CD14-positive monocyte (primary cell): ENCODE data around the gene BCKDHB. TPM values are rescaled to one million over a fixed set of nuclear protein-coding genes. Genes with fewer than 3 reads are reported as not detected.

Experiments used
- DNase-seq, 3 donors: peaks; one replicate each; pipeline ENCODE4 v3.0.0-alpha.2; 2011 to 2022
- H2AFZ ChIP-seq: 2 replicates; pipeline ENCODE4 v1.6.0; 2012; ENCODE audit warnings: mild to moderate bottlenecking, low read depth, low read length, inconsistent platforms; ENCODE audit not compliant: insufficient read depth, poor library complexity, severe bottlenecking
- H3K27ac ChIP-seq, 2 donors: 1 replicate in 1 of 2; 2 replicates in 1 of 2; pipeline ENCODE4 v1.5.1; 2012 to 2013; ENCODE audit warnings: low read length in 2 of 2, control low read depth in 1 of 2, inconsistent platforms in 1 of 2, low read depth in 1 of 2, mild to moderate bottlenecking in 1 of 2
- H3K27me3 ChIP-seq, 2 donors: one replicate each; pipeline versions ENCODE4 v1.6.0 to v1.6.1; 2011 to 2013; ENCODE audit warnings: low read length in 2 of 2; ENCODE audit not compliant: control insufficient read depth in 2 of 2, insufficient read depth in 2 of 2
- H3K36me3 ChIP-seq, 2 donors: replicated peaks in 1 of 2; 1 replicate in 1 of 2; 2 replicates in 1 of 2; pipeline versions ENCODE4 v1.5.1 to v1.6.1; 2012 to 2013; ENCODE audit warnings: low read length in 2 of 2, control low read depth in 1 of 2, inconsistent platforms in 1 of 2, mild to moderate bottlenecking in 1 of 2; ENCODE audit not compliant: insufficient read depth in 2 of 2, control insufficient read depth in 1 of 2
- H3K4me1 ChIP-seq, 2 donors: 1 replicate in 1 of 2; 2 replicates in 1 of 2; pipeline versions ENCODE4 v1.5.1 to v1.6.1; 2012 to 2013; ENCODE audit warnings: low read length in 2 of 2, control low read depth in 1 of 2, inconsistent platforms in 1 of 2, mild to moderate bottlenecking in 1 of 2, moderate library complexity in 1 of 2; ENCODE audit not compliant: insufficient read depth in 2 of 2, control insufficient read depth in 1 of 2
- H3K4me2 ChIP-seq: replicated peaks from 2 replicates; pipeline ENCODE3; 2012; ENCODE audit warnings: low read length, moderate library complexity, mild to moderate bottlenecking; ENCODE audit not compliant: poor library complexity, severe bottlenecking; ENCODE audit errors: extremely low read depth
- H3K4me3 ChIP-seq, 3 experiments: fragments of 200-600 bp in 1 of 3; sonication (generic) in 1 of 3; replicated peaks in 1 of 3; 1 replicate in 2 of 3; 2 replicates in 1 of 3; pipeline ENCODE4 v1.5.1; 2011 to 2013; ENCODE audit warnings: low read length in 3 of 3, mild to moderate bottlenecking in 3 of 3, control low read depth in 2 of 3, low read depth in 2 of 3, inconsistent platforms in 1 of 3, moderate library complexity in 1 of 3
- H3K79me2 ChIP-seq: 2 replicates; pipeline ENCODE4 v1.6.0; 2012; ENCODE audit warnings: mild to moderate bottlenecking, control low read depth, inconsistent platforms, low read length, moderate library complexity; ENCODE audit not compliant: insufficient read depth
- H3K9ac ChIP-seq: 2 replicates; pipeline ENCODE4 v1.6.0; 2017; ENCODE audit warnings: low read length, mild to moderate bottlenecking; ENCODE audit not compliant: insufficient read depth, poor library complexity, severe bottlenecking
- H3K9me3 ChIP-seq, 2 donors: replicated peaks in 1 of 2; 1 replicate in 1 of 2; 2 replicates in 1 of 2; pipeline versions ENCODE4 v1.5.1 to v1.6.1; 2012 to 2013; ENCODE audit warnings: low read length in 2 of 2, control low read depth in 1 of 2; ENCODE audit not compliant: control insufficient read depth in 1 of 2, insufficient read depth in 1 of 2
- H4K20me1 ChIP-seq: 2 replicates; pipeline ENCODE4 v1.6.0; 2012; ENCODE audit warnings: mild to moderate bottlenecking, low read length, control low read depth, moderate library complexity; ENCODE audit not compliant: insufficient read depth
- H3K27ac Mint-ChIP-seq, 7 donors: one replicate each; pipeline ENCODE4 v1.8.0; 2020; ENCODE audit warnings: mild to moderate bottlenecking in 7 of 7, mixed read lengths in 7 of 7, moderate library complexity in 6 of 7, inconsistent platforms in 2 of 7
- H3K27me3 Mint-ChIP-seq, 3 donors: one replicate each; pipeline ENCODE4 v1.8.0; 2021 to 2022; ENCODE audit warnings: low read depth in 3 of 3, mild to moderate bottlenecking in 3 of 3, mixed read lengths in 3 of 3, moderate library complexity in 3 of 3, inconsistent platforms in 1 of 3
- H3K36me3 Mint-ChIP-seq, 2 donors: one replicate each; pipeline ENCODE4 v1.8.0; 2020; ENCODE audit warnings: mixed read lengths in 2 of 2, inconsistent platforms in 1 of 2, mild to moderate bottlenecking in 1 of 2
- H3K4me1 Mint-ChIP-seq: one replicate; pipeline ENCODE4 v1.8.0; 2020; ENCODE audit warnings: mild to moderate bottlenecking, mixed read lengths
- H3K4me3 Mint-ChIP-seq, 2 donors: one replicate each; pipeline ENCODE4 v1.8.0; 2020; ENCODE audit warnings: mild to moderate bottlenecking in 2 of 2, mixed read lengths in 2 of 2, moderate library complexity in 1 of 2
- H3K9me3 Mint-ChIP-seq, 7 donors: one replicate each; pipeline ENCODE4 v1.8.0; 2020 to 2022; ENCODE audit warnings: mixed read lengths in 7 of 7, mild to moderate bottlenecking in 6 of 7, moderate library complexity in 6 of 7, inconsistent platforms in 2 of 7
- CTCF ChIP-seq: fragments of 200-600 bp; IDR thresholded peaks from one replicate; pipeline ENCODE4 v1.8.0; 2022; ENCODE audit warnings: antibody characterized with exemption, mild to moderate bottlenecking
- WGBS: methylation state at CpG from one replicate; pipeline ENCODE4 v1.1.5; 2013; ENCODE audit warnings: missing lambda C conversion rate; ENCODE audit not compliant: insufficient coverage; 5-methylcytosine and 5-hydroxymethylcytosine counted together
- intact Hi-C, 2 donors: fragments of 100-400 bp; cut with micrococcal nuclease; formaldehyde crosslinking; loops; one replicate each; pipeline versions ENCODE4 v1.15.0 to v1.15.1; 2023
- polyA plus RNA-seq, 3 donors: library from polyadenylated mRNA; depleted of rRNA in 1 of 3; unstranded in 2 of 3; stranded (reverse) in 1 of 3; fragments of 300-500 nt in 2 of 3; fragments of >200 nt in 1 of 3; fragmentation: Illumina TruSeq in 2 of 3; gene quantifications; 1 replicate in 2 of 3; 2 replicates in 1 of 3; pipeline ENCODE4 v1.2.3, GENCODE V29; 2012 to 2021

Gene BCKDHB
- polyA plus RNA-seq, 3 donors, result 1.8 to 4.6 (median 4.0) TPM

- WGBS, result 100% methylated on average over 3 of the region's 6 CpGs
- Mint-ChIP-seq H3K27me3 (peaks cover 4 to 6% (median 5%) of the 10 kb centered on the region in 3 donors), H3K36me3 (no peaks in the 10 kb centered on the region), H3K9me3 (peaks cover 0 to 1% (median 0%) of the 10 kb centered on the region in 7 donors), H3K4me3 (no peak overlapping the region), H3K27ac (no peak overlapping the region), H3K4me1 (no peaks in the 10 kb centered on the region)
- H3K4me1 ChIP-seq, result no peaks in the 10 kb centered on the region
- H3K36me3 ChIP-seq, result no peaks in the 10 kb centered on the region
- H3K4me3 ChIP-seq, result no peak overlapping the region
- peaks cover 0 to 4% of the 10 kb centered on the region in 2 donors for H3K27me3 ChIP-seq
- intact Hi-C loops, result no loop called here
- no peaks in the 10 kb centered on the region for H3K79me2 ChIP-seq
- no peak overlapping the region for H2AFZ ChIP-seq
- no peak for DNase-seq
- no peak overlapping the region for H3K4me2 ChIP-seq
- H4K20me1 ChIP-seq, result no peaks in the 10 kb centered on the region
- no peak overlapping the region for H3K9ac ChIP-seq
- H3K27ac ChIP-seq, result no peak overlapping the region
- H3K9me3 ChIP-seq, result no peaks in the 10 kb centered on the region
- TF ChIP-seq CTCF, result no peak
These were observed 17.8 kb upstream of the BCKDHB start for GRCh38 chr6:80088637-80089036.

GRCh38 chr6:80091506-80091905 is 15.0 kb upstream of the BCKDHB start:
- no peak overlapping the region for H3K27ac ChIP-seq
- no peaks in the 10 kb centered on the region for H3K4me1 Mint-ChIP-seq
- peaks cover 0 to 4% of the 10 kb centered on the region in 2 donors for H3K27me3 ChIP-seq
- no peak overlapping the region for H2AFZ ChIP-seq
- H3K4me2 ChIP-seq, result no peak overlapping the region
- H3K9ac ChIP-seq, result no peak overlapping the region
- TF ChIP-seq CTCF, result no peak
- peaks cover 0 to 2% (median 0%) of the 10 kb centered on the region in 7 donors for H3K9me3 Mint-ChIP-seq
- H3K36me3 Mint-ChIP-seq, result no peaks in the 10 kb centered on the region
- H3K27me3 Mint-ChIP-seq, result peaks cover 3 to 6% (median 5%) of the 10 kb centered on the region in 3 donors
- no peaks in the 10 kb centered on the region for H3K9me3 ChIP-seq
- H3K4me1 ChIP-seq, result no peaks in the 10 kb centered on the region
- no peak for DNase-seq
- H3K4me3 Mint-ChIP-seq, result no peak overlapping the region
- H3K36me3 ChIP-seq, result no peaks in the 10 kb centered on the region
- intact Hi-C loops, result no loop called here
- H3K79me2 ChIP-seq, result no peaks in the 10 kb centered on the region
- no peak overlapping the region for H3K27ac Mint-ChIP-seq
- H3K4me3 ChIP-seq, result no peak overlapping the region
- H4K20me1 ChIP-seq, result no peaks in the 10 kb centered on the region
